ENCODE measurements around the gene GAS6.

- TF ChIP-seq, protein P1, sequence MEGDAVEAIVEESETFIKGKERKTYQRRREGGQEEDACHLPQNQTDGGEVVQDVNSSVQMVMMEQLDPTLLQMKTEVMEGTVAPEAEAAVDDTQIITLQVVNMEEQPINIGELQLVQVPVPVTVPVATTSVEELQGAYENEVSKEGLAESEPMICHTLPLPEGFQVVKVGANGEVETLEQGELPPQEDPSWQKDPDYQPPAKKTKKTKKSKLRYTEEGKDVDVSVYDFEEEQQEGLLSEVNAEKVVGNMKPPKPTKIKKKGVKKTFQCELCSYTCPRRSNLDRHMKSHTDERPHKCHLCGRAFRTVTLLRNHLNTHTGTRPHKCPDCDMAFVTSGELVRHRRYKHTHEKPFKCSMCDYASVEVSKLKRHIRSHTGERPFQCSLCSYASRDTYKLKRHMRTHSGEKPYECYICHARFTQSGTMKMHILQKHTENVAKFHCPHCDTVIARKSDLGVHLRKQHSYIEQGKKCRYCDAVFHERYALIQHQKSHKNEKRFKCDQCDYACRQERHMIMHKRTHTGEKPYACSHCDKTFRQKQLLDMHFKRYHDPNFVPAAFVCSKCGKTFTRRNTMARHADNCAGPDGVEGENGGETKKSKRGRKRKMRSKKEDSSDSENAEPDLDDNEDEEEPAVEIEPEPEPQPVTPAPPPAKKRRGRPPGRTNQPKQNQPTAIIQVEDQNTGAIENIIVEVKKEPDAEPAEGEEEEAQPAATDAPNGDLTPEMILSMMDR (IDR thresholded peaks at IDR 0.05 in 2 of 3, conservative IDR thresholded peaks at IDR 0.05 in 1 of 3; ENCODE audit: borderline replicate concordance in 1 of 3, insufficient read depth in 1 of 3, low read depth in 2 of 3, low read length in 2 of 3), result no peak
- TF ChIP-seq JUND (IDR thresholded peaks at IDR 0.05), result no peak
Measured at GRCh38 chr13:113889467-113889866, 25.6 kb upstream of the GAS6 start.

Measured in HCT116 (cell line).